IMR-90 (cell line): ENCODE results near the gene PSMG1. TPM values are rescaled to one million over a fixed set of nuclear protein-coding genes. Genes with fewer than 3 reads are reported as not detected.

Experiments used
- ATAC-seq: fragments of 200-7000 bp; cut with Tn5 transposase; 2 replicates; pipeline ENCODE4 v1.9.1; 2020; ENCODE audit warnings: low read depth, mild to moderate bottlenecking, moderate library complexity
- BruUV-seq: library from RNA; stranded (reverse); fragments of 400-500 nt; replicated peaks from 2 replicates; lab custom pipeline; 2021; lab: Mats Ljungman, UMichigan
- CTCF ChIA-PET: fragments of 300-600 bp; formaldehyde crosslinking; extraction: SDS; loops from one replicate; lab custom pipeline; 2021; ENCODE audit warnings: antibody characterized with exemption; lab: Yijun Ruan, JAX
- POLR2A ChIA-PET: fragments of 300-600 bp; sonication (Branson Sonifier 250); formaldehyde crosslinking; loops from one replicate; lab custom pipeline; 2022; ENCODE audit warnings: antibody characterized with exemption; ENCODE audit not compliant: unreplicated experiment; lab: Charles Lee
- DNase-seq: peaks from one replicate; pipeline ENCODE4 v3.0.0; 2013
- H2AFZ ChIP-seq: replicated peaks from 2 replicates; pipeline ENCODE3; 2013; ENCODE audit warnings: low read length, mild to moderate bottlenecking; ENCODE audit not compliant: poor library complexity
- H2AK5ac ChIP-seq: 2 replicates; pipeline ENCODE4 v1.6.1; 2013; ENCODE audit warnings: low read depth, low read length, inconsistent platforms
- H2AK9ac ChIP-seq: replicated peaks from 2 replicates; pipeline ENCODE3; 2013; ENCODE audit warnings: mild to moderate bottlenecking, low read depth, low read length, moderate library complexity; ENCODE audit not compliant: poor library complexity
- H2BK120ac ChIP-seq: 2 replicates; pipeline ENCODE4 v1.6.1; 2013; ENCODE audit warnings: low read depth, low read length, inconsistent platforms
- H2BK15ac ChIP-seq: 3 replicates; pipeline ENCODE4 v1.6.1; 2013; ENCODE audit warnings: low read depth, low read length, inconsistent platforms
- H2BK20ac ChIP-seq: 2 replicates; pipeline ENCODE4 v1.6.1; 2013; ENCODE audit warnings: low read depth, mild to moderate bottlenecking, inconsistent platforms, low read length, moderate library complexity
- H2BK5ac ChIP-seq: 2 replicates; pipeline ENCODE4 v1.6.1; 2013; ENCODE audit warnings: mild to moderate bottlenecking, low read depth, low read length, inconsistent platforms; ENCODE audit not compliant: poor library complexity, severe bottlenecking
- H3K14ac ChIP-seq: replicated peaks from 2 replicates; pipeline ENCODE4 v1.6.1; 2013; ENCODE audit warnings: low read depth, low read length, inconsistent platforms
- H3K18ac ChIP-seq: 2 replicates; pipeline ENCODE4 v1.6.1; 2013; ENCODE audit warnings: low read depth, low read length, control low read depth
- H3K23ac ChIP-seq: 2 replicates; pipeline ENCODE4 v1.6.1; 2013; ENCODE audit warnings: low read depth, low read length, inconsistent platforms
- H3K27ac ChIP-seq: 2 replicates; pipeline ENCODE4 v1.5.1; 2013; ENCODE audit warnings: mild to moderate bottlenecking, control low read depth, low read length; ENCODE audit not compliant: insufficient read depth
- H3K27me3 ChIP-seq: 2 replicates; pipeline ENCODE4 v1.6.1; 2013; ENCODE audit warnings: low read length; ENCODE audit not compliant: control insufficient read depth, insufficient read depth
- H3K36me3 ChIP-seq: 2 replicates; pipeline ENCODE4 v1.6.1; 2013; ENCODE audit warnings: low read length, mixed read lengths; ENCODE audit not compliant: control insufficient read depth, insufficient read depth
- H3K4ac ChIP-seq: 2 replicates; pipeline ENCODE4 v1.6.1; 2013; ENCODE audit warnings: low read depth, low read length, inconsistent platforms
- H3K4me1 ChIP-seq: 2 replicates; pipeline ENCODE4 v1.6.1; 2013; ENCODE audit warnings: low read length, mixed read lengths; ENCODE audit not compliant: control insufficient read depth, insufficient read depth
- H3K4me2 ChIP-seq: 2 replicates; pipeline ENCODE4 v1.6.1; 2013; ENCODE audit warnings: low read depth, mild to moderate bottlenecking, control low read depth, low read length, moderate library complexity
- H3K4me3 ChIP-seq: 2 replicates; pipeline ENCODE4 v1.5.1; 2013; ENCODE audit warnings: low read depth, mild to moderate bottlenecking, control low read depth, low read length, moderate library complexity; ENCODE audit not compliant: insufficient read depth
- H3K56ac ChIP-seq: 2 replicates; pipeline ENCODE4 v1.6.1; 2013; ENCODE audit warnings: low read length, inconsistent platforms; ENCODE audit not compliant: insufficient read depth; ENCODE audit errors: extremely low read depth
- H3K79me1 ChIP-seq, 2 experiments: 2 replicates each; pipeline ENCODE4 v1.6.1; 2013; ENCODE audit warnings: low read length in 2 of 2, inconsistent platforms in 1 of 2, low read depth in 1 of 2
- H3K9ac ChIP-seq: 2 replicates; pipeline ENCODE4 v1.6.1; 2013; ENCODE audit warnings: low read depth, low read length, control low read depth
- H3K9me1 ChIP-seq: 2 replicates; pipeline ENCODE4 v1.6.1; 2013; ENCODE audit warnings: low read length, inconsistent platforms; ENCODE audit not compliant: insufficient read depth
- H3K9me3 ChIP-seq: 2 replicates; pipeline ENCODE4 v1.6.1; 2013; ENCODE audit warnings: low read length; ENCODE audit not compliant: control insufficient read depth, insufficient read depth
- H4K20me1 ChIP-seq: 2 replicates; pipeline ENCODE4 v1.6.1; 2013; ENCODE audit warnings: low read length, inconsistent platforms; ENCODE audit not compliant: insufficient read depth
- H4K5ac ChIP-seq: 2 replicates; pipeline ENCODE4 v1.6.1; 2013; ENCODE audit warnings: mild to moderate bottlenecking, low read depth, low read length, control low read depth
- H4K8ac ChIP-seq, 2 experiments: 2 replicates each; pipeline ENCODE4 v1.6.1; 2013; ENCODE audit warnings: low read depth in 2 of 2, low read length in 2 of 2, control low read depth in 1 of 2, inconsistent platforms in 1 of 2
- H4K91ac ChIP-seq: 2 replicates; pipeline ENCODE4 v1.6.1; 2013; ENCODE audit warnings: low read depth, low read length, inconsistent platforms; ENCODE audit not compliant: insufficient read depth
- MAFK ChIP-seq: IDR thresholded peaks from 2 replicates; pipeline ENCODE4 v1.6.1; 2012; ENCODE audit warnings: low read depth, low read length, improper control_type of control experiment
- RAD21 ChIP-seq: IDR thresholded peaks from 2 replicates; pipeline ENCODE4 v1.6.1; 2012; ENCODE audit warnings: low read length, improper control_type of control experiment
- WGBS, 2 experiments: methylation state at CpG; one replicate each; pipeline versions ENCODE4 v1.1.5 to v1.1.7; 2013; ENCODE audit warnings: missing lambda C conversion rate in 2 of 2; ENCODE audit not compliant: insufficient read length in 1 of 2; ENCODE audit errors: extremely low coverage in 2 of 2; 5-methylcytosine and 5-hydroxymethylcytosine counted together
- dilution Hi-C: fragments of 300-500 bp; cut with HindIII; formaldehyde crosslinking; loops from one replicate; pipeline ENCODE4 v1.14.3; 2018; ENCODE audit warnings: low sequenced_read_pairs; ENCODE audit not compliant: unreplicated experiment
- in situ Hi-C: fragments of 300-500 bp; cut with MboI; formaldehyde crosslinking; loops from 3 replicates; pipeline ENCODE4 v1.14.3; 2019; ENCODE audit warnings: low sequenced_read_pairs, inconsistent platforms, mixed read lengths
- intact Hi-C: fragments of 100-400 bp; cut with micrococcal nuclease; formaldehyde crosslinking; loops from 2 replicates; pipeline ENCODE4 v1.10.0; 2022
- polyA plus RNA-seq, 3 experiments: library from polyadenylated mRNA; depleted of rRNA; stranded (reverse); fragments of >200 nt; gene quantifications; 2 replicates each; pipeline ENCODE4 v1.2.3, GENCODE V29; 2012; ENCODE audit warnings: low replicate concordance in 1 of 3
- total RNA-seq: library from RNA; depleted of rRNA; stranded (reverse); fragments of >200 nt; gene quantifications from 2 replicates; pipeline ENCODE4 v1.2.3, GENCODE V29; 2012

Gene PSMG1
- total and polyA plus RNA-seq, 2 of the 4 experiments (the other 2 are of a cell fraction) = 37.8 to 45.4 TPM

DNA sequence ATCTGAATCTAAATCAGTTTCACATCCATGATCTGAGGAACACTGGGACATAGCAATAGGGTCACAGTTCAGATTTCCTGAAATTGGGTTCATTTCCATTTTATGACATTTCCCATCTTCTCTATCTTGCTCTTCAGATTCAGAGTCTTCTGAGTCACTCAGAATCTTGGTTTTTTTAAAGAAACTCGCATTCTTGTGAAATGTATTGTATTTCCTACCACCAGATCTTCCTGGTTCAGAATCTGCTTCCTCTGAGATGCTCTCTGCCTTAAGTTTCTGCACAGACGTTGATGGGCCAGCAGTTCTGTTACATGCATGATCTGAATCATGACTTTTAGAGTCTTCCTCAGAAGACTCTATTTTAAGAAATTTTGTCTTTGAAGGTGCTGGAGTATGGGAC is 15.5 kb upstream of the PSMG1 start:
- Histone ChIP-seq H3K9me3 (no peaks in the 10 kb centered on the region), H3K4me3 (no peak overlapping the region), H3K4me2 (no peak overlapping the region), H3K23ac (no peak overlapping the region), H3K9ac (no peak overlapping the region), H2AK5ac (no peak overlapping the region), H3K4ac (no peak overlapping the region), H4K8ac (no peak overlapping the region), H3K27me3 (no peaks in the 10 kb centered on the region), H2BK15ac (no peak overlapping the region), H3K56ac (no peak overlapping the region), H3K79me1 (peaks cover 6 to 16% of the 10 kb centered on the region in 2 experiments), H4K5ac (no peak overlapping the region), H3K4me1 (no peaks in the 10 kb centered on the region), H4K91ac (no peak overlapping the region), H3K27ac (no peak overlapping the region), H3K9me1 (no peaks in the 10 kb centered on the region), H3K36me3 (peaks cover 25% of the 10 kb centered on the region), H2BK20ac (no peak overlapping the region), H2AK9ac (no peak overlapping the region), H4K20me1 (no peaks in the 10 kb centered on the region), H2BK5ac (no peak overlapping the region), H3K14ac (no peak overlapping the region), H2BK120ac (no peak overlapping the region), H2AFZ (no peak overlapping the region), H3K18ac (no peak overlapping the region)
- CTCF ChIA-PET = no interaction called here
- dilution Hi-C loops = no loop called here
- no CpG with 5 or more reads among the region's 2 CpGs for WGBS, 2 experiments
- POLR2A ChIA-PET = no interaction called here
- intact Hi-C loops = loop anchor here (10.0 kb wide), 1 partner anchor 56 kb away; no protein-coding TSS in a partner anchor
- in situ Hi-C loops = no loop called here
- no peak for DNase-seq
- BruUV-seq = no TSS peak
- TF ChIP-seq MAFK = no peak
- no peak for TF ChIP-seq RAD21
- no peak for ATAC-seq
